ENCODE data around the gene ENTHD1.

DNA sequence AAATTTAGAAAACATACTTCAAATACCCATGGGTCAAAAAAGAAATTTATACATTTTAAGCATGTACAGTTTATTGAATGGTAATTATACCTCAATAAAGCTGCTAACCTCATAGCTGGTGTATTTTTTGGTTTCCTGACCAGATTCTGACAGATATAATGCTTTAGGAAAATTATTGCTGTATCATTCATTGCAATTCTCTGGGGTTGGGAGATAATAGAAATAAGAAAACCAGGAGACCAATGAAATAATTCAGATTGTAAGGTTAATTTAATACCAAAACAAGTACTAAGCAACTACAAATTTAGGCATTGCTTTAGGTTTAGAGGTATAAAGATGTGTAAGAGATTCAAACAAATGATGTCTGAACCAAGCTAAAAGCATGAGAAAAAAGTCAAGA lies 120.1 kb downstream of the ENTHD1 start:
- no peak for TF ChIP-seq EZH2 (IDR thresholded peaks at IDR 0.05)
- no peak for TF ChIP-seq POLR2AphosphoS5 (IDR thresholded peaks at IDR 0.05; ENCODE audit: borderline replicate concordance, low read depth, low read length)
- TF ChIP-seq FOXP2 (optimal IDR thresholded peaks at IDR 0.05; ENCODE audit: control extremely low read depth, extremely low read length, insufficient read depth) = no peak
